Natural killer cell (primary cell): ENCODE results near the gene LITAFD. TPM values are rescaled to one million over a fixed set of nuclear protein-coding genes. Genes with fewer than 3 reads are reported as not detected.

ENCODE experiments used
- ATAC-seq, 3 donors: fragments of 150-1000 bp in 2 of 3; fragments of 200-7000 bp in 1 of 3; cut with Tn5 transposase; 1 replicate in 1 of 3; 2 replicates in 2 of 3; pipeline ENCODE4 v1.10.0; 2021; ENCODE audit warnings: mild to moderate bottlenecking in 2 of 3, moderate library complexity in 2 of 3
- DNase-seq, 2 donors: peaks; one replicate each; pipeline versions ENCODE4 v3.0.0 to v3.0.0-alpha.2; 2013 to 2021; ENCODE audit warnings: mixed read lengths in 1 of 2
- H3K27ac ChIP-seq: one replicate; pipeline ENCODE4 v1.5.1; 2013; ENCODE audit warnings: mild to moderate bottlenecking, low read length
- H3K27me3 ChIP-seq: one replicate; pipeline ENCODE4 v1.6.1; 2013; ENCODE audit warnings: low read length; ENCODE audit not compliant: control insufficient read depth, insufficient read depth
- H3K36me3 ChIP-seq: one replicate; pipeline ENCODE4 v1.6.1; 2013; ENCODE audit warnings: low read length; ENCODE audit not compliant: control insufficient read depth, insufficient read depth
- H3K4me1 ChIP-seq: one replicate; pipeline ENCODE4 v1.6.1; 2013; ENCODE audit warnings: low read length; ENCODE audit not compliant: control insufficient read depth, insufficient read depth
- H3K4me3 ChIP-seq: one replicate; pipeline ENCODE4 v1.5.1; 2013; ENCODE audit warnings: low read length
- H3K9me3 ChIP-seq: one replicate; pipeline ENCODE4 v1.6.1; 2013; ENCODE audit warnings: low read length; ENCODE audit not compliant: control insufficient read depth, insufficient read depth
- H3K27ac Mint-ChIP-seq, 2 donors: one replicate each; pipeline ENCODE4 v1.8.0; 2022; ENCODE audit warnings: mild to moderate bottlenecking in 2 of 2, mixed read lengths in 2 of 2, moderate library complexity in 1 of 2
- H3K27me3 Mint-ChIP-seq, 2 donors: one replicate each; pipeline ENCODE4 v1.8.0; 2022; ENCODE audit warnings: low read depth in 2 of 2, mixed read lengths in 2 of 2
- H3K36me3 Mint-ChIP-seq: one replicate; pipeline ENCODE4 v1.8.0; 2022; ENCODE audit warnings: mixed read lengths
- H3K4me1 Mint-ChIP-seq, 2 donors: one replicate each; pipeline ENCODE4 v1.8.0; 2022; ENCODE audit warnings: mixed read lengths in 2 of 2
- H3K4me3 Mint-ChIP-seq: one replicate; pipeline ENCODE4 v1.8.0; 2022; ENCODE audit warnings: mild to moderate bottlenecking, moderate library complexity, mixed read lengths
- H3K9me3 Mint-ChIP-seq, 2 donors: one replicate each; pipeline ENCODE4 v1.8.0; 2022; ENCODE audit warnings: mixed read lengths in 2 of 2
- WGBS: methylation state at CpG from one replicate; pipeline ENCODE4 v1.1.7; 2013; ENCODE audit warnings: missing lambda C conversion rate; ENCODE audit not compliant: insufficient coverage; 5-methylcytosine and 5-hydroxymethylcytosine counted together
- intact Hi-C: fragments of 100-400 bp; cut with micrococcal nuclease; formaldehyde crosslinking; loops from one replicate; pipeline ENCODE4 v1.14.2; 2022
- total RNA-seq, 4 donors: library from RNA; stranded (reverse); fragments of 120-200 nt in 1 of 4; gene quantifications; one replicate each; pipeline versions ENCODE4 v1.2.3 to v1.2.4, GENCODE V29; 2013 to 2022
- TF ChIP-seq, protein P1 (sequence below): fragments of 200-600 bp; IDR thresholded peaks from one replicate; pipeline ENCODE4 v1.8.0; 2022; ENCODE audit warnings: antibody characterized with exemption

LITAFD gene
- total RNA-seq, 3 donors from 2014 or later (not counting 1 experiment from before 2014, with no cell fraction given): 0.21 to 1.1 (median 0.29) TPM

DNA sequence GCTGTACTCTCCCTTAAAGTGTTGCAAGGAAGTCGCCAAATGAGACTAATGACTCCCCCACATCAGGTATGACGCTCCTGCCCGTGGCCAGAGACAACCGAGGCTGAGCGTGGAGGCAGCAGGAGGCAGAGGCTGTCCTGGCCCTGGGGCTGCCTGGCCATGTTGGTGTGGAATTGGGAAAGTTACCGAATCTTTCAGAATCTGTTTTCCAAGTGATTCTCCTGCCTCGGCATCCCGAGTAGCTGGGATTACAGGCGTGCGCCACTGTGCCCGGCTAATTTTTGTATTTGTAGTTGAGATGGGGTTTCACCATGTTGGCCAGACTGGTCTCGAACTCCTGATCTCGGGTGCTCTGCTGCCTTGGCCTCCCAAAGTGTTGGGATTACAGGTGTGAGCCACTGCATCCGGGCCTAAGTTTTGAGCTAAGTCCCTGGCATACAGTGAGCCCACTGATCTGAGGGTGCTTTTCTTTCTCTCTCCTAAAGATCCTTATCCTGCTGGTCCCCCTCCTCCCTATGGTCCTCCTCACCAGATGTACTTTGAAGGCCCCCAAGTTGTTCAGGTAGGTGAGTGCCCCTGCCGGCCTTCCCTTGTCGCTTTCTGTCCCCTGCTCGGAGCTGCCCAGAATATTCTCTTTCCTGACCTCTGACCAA, 700 bp downstream of the LITAFD start:
- Histone ChIP-seq H3K4me3 (no peak overlapping the region), H3K27ac (no peak overlapping the region), H3K27me3 (no peaks in the 10 kb centered on the region), H3K36me3 (no peaks in the 10 kb centered on the region), H3K9me3 (no peaks in the 10 kb centered on the region), H3K4me1 (peaks cover 22% of the 10 kb centered on the region)
- 89% methylated on average over 17 of the region's 17 CpGs for WGBS
- TF ChIP-seq, protein P1, sequence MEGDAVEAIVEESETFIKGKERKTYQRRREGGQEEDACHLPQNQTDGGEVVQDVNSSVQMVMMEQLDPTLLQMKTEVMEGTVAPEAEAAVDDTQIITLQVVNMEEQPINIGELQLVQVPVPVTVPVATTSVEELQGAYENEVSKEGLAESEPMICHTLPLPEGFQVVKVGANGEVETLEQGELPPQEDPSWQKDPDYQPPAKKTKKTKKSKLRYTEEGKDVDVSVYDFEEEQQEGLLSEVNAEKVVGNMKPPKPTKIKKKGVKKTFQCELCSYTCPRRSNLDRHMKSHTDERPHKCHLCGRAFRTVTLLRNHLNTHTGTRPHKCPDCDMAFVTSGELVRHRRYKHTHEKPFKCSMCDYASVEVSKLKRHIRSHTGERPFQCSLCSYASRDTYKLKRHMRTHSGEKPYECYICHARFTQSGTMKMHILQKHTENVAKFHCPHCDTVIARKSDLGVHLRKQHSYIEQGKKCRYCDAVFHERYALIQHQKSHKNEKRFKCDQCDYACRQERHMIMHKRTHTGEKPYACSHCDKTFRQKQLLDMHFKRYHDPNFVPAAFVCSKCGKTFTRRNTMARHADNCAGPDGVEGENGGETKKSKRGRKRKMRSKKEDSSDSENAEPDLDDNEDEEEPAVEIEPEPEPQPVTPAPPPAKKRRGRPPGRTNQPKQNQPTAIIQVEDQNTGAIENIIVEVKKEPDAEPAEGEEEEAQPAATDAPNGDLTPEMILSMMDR: no peak
- no peaks in the 10 kb centered on the region for H3K9me3 Mint-ChIP-seq
- H3K36me3 Mint-ChIP-seq: no peaks in the 10 kb centered on the region
- intact Hi-C loops: loop anchor here (5.0 kb wide), 1 partner anchor 86 kb away; the partner anchor contains the start of genes PMM2 and TMEM186
- peaks cover 0 to 8% of the 10 kb centered on the region in 2 donors for H3K27me3 Mint-ChIP-seq
- H3K27ac Mint-ChIP-seq: no peak overlapping the region
- no peak for DNase-seq
- H3K4me3 Mint-ChIP-seq: no peak overlapping the region
- peaks cover 12 to 25% of the 10 kb centered on the region in 2 donors for H3K4me1 Mint-ChIP-seq
- ATAC-seq: no peak

GRCh38 chr16:8885674-8886592, 3.8 kb downstream of the LITAFD start:
- H3K36me3 ChIP-seq: peaks cover 6% of the 10 kb centered on the region
- WGBS: 22% methylated on average over 20 of the region's 20 CpGs
- TF ChIP-seq, protein P1: no peak
- no peak overlapping the region for H3K27ac ChIP-seq
- H3K4me1 ChIP-seq: peaks cover 17% of the 10 kb centered on the region
- no peaks in the 10 kb centered on the region for H3K9me3 Mint-ChIP-seq
- H3K4me3 Mint-ChIP-seq: no peak overlapping the region
- no peak overlapping the region for H3K4me3 ChIP-seq
- H3K4me1 Mint-ChIP-seq: peaks cover 12 to 20% of the 10 kb centered on the region in 2 donors
- H3K27me3 ChIP-seq: no peaks in the 10 kb centered on the region
- no peaks in the 10 kb centered on the region for H3K36me3 Mint-ChIP-seq
- peak overlapping the region in 1 of 2 donors; percentile 56 for H3K27ac Mint-ChIP-seq
- no peaks in the 10 kb centered on the region for H3K9me3 ChIP-seq
- DNase-seq (peak in 1 of 2 donors; percentile 20), ATAC-seq (peak in 2 of 3 donors; percentile 17 to 47)
- peaks cover 0 to 8% of the 10 kb centered on the region in 2 donors for H3K27me3 Mint-ChIP-seq
- intact Hi-C loops: no loop called here

DNA sequence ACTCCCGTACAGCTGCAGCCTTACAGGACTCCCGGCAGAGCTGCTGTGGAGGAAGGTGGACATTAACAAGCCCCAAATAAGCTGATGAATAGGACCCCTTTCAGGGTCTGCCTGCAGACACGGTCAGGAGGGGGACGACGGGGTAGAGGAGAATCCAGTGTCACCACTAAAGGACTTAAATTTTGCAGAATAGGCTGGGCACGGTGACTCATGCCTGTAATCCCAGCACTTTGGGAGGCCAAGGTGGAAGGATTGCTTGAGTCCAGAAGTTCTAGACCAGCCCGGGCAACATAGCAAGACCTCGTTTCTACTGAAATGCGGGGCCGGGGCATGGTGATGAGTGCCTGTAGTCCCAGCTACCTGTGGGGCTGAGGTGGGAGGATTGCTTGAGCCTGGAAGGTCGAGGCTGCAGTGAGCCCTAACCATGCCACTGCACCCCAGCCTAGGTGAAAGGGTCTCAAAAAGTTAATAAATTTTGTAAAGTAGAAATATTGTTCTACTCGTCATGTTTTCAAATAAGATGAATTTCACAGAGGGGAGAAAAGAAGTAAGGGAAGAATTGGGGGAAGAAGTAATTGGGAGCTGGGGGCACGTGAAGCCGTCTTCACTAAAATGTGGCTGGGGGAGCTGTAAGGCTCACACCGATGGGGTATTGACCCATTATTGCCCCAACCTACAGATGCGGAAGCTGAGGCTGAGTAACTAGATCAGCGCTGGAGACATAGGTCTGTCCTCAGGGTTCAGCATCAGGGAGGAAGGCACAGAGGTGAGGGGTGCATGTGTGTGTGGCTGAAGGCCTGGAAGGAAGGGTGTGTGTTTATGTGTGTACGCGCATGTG, 4.7 kb downstream of the LITAFD start:
- no peak overlapping the region for H3K4me3 Mint-ChIP-seq
- DNase-seq (no peak), ATAC-seq (no peak)
- peaks cover 21% of the 10 kb centered on the region for H3K4me1 ChIP-seq
- H3K27me3 ChIP-seq: no peaks in the 10 kb centered on the region
- no peaks in the 10 kb centered on the region for H3K9me3 Mint-ChIP-seq
- H3K9me3 ChIP-seq: no peaks in the 10 kb centered on the region
- peaks cover 13% of the 10 kb centered on the region for H3K36me3 ChIP-seq
- TF ChIP-seq, protein P1: no peak
- peaks cover 12 to 24% of the 10 kb centered on the region in 2 donors for H3K4me1 Mint-ChIP-seq
- H3K4me3 ChIP-seq: no peak overlapping the region
- intact Hi-C loops: no loop called here
- WGBS: 83% methylated on average over 18 of the region's 19 CpGs
- peak overlapping the region; percentile 6 to 51 for H3K27ac Mint-ChIP-seq
- no peak overlapping the region for H3K27ac ChIP-seq
- H3K27me3 Mint-ChIP-seq: peaks cover 0 to 8% of the 10 kb centered on the region in 2 donors
- H3K36me3 Mint-ChIP-seq: no peaks in the 10 kb centered on the region
